H1 (cell line): ENCODE measurements around the gene PANX3. TPM values are rescaled to one million over a fixed set of nuclear protein-coding genes. Genes with fewer than 3 reads are reported as not detected.

ENCODE experiments used
- CTCF ChIA-PET: fragments of 300-600 bp; sonication (Branson Sonifier 250); formaldehyde crosslinking; loops from one replicate; lab custom pipeline; 2021; ENCODE audit not compliant: partially characterized antibody; lab: Charles Lee
- POLR2A ChIA-PET: fragments of 300-600 bp; sonication (Branson Sonifier 250); formaldehyde crosslinking; loops from one replicate; lab custom pipeline; 2021; ENCODE audit warnings: inconsistent platforms; ENCODE audit not compliant: partially characterized antibody; lab: Charles Lee
- DNase-seq, 2 experiments: peaks; one replicate each; pipeline versions ENCODE4 v3.0.0 to v3.0.0-alpha.2; 2010 to 2022; ENCODE audit warnings: low spot score in 2 of 2, low read depth in 1 of 2, mixed read lengths in 1 of 2
- FAIRE-seq: peaks from 2 replicates; lab custom pipeline; 2011; peaks lifted over from hg19 to GRCh38; lab: Jason Lieb, UNC
- H2AFZ ChIP-seq: 2 replicates; pipeline ENCODE4 v1.8.1; 2012; ENCODE audit warnings: low read length, inconsistent platforms
- H2AK5ac ChIP-seq: 2 replicates; pipeline ENCODE4 v1.6.1; 2013; ENCODE audit warnings: low read depth, low read length
- H2BK120ac ChIP-seq: replicated peaks from 2 replicates; pipeline ENCODE3; 2013; ENCODE audit warnings: low read depth, low read length, inconsistent platforms
- H2BK12ac ChIP-seq: 2 replicates; pipeline ENCODE4 v1.6.1; 2013; ENCODE audit warnings: low read depth, low read length
- H2BK15ac ChIP-seq: 2 replicates; pipeline ENCODE4 v1.6.1; 2013; ENCODE audit warnings: low read length
- H2BK20ac ChIP-seq: 2 replicates; pipeline ENCODE4 v1.6.1; 2013; ENCODE audit warnings: low read length
- H2BK5ac ChIP-seq: 2 replicates; pipeline ENCODE4 v1.6.1; 2013; ENCODE audit warnings: low read depth, low read length
- H3K14ac ChIP-seq: 2 replicates; pipeline ENCODE4 v1.6.1; 2013; ENCODE audit warnings: inconsistent platforms; ENCODE audit not compliant: insufficient read length
- H3K18ac ChIP-seq: 2 replicates; pipeline ENCODE4 v1.6.1; 2013; ENCODE audit warnings: low read length; ENCODE audit errors: extremely low read depth
- H3K23ac ChIP-seq: 2 replicates; pipeline ENCODE4 v1.6.1; 2013; ENCODE audit warnings: inconsistent platforms; ENCODE audit not compliant: insufficient read length
- H3K23me2 ChIP-seq: 2 replicates; pipeline ENCODE4 v1.6.1; 2013; ENCODE audit warnings: low read depth, low read length
- H3K27ac ChIP-seq: 2 replicates; pipeline ENCODE4 v1.6.1; 2011; ENCODE audit warnings: low read depth, low read length, inconsistent platforms
- H3K27me3 ChIP-seq, 4 experiments: replicated peaks in 1 of 4; 1 replicate in 1 of 4; 2 replicates in 3 of 4; pipeline versions ENCODE4 v1.6.1 to v1.8.1; 2011 to 2013; ENCODE audit warnings: low read length in 3 of 4, mild to moderate bottlenecking in 3 of 4, inconsistent platforms in 2 of 4, mixed read lengths in 2 of 4, moderate library complexity in 1 of 4; ENCODE audit not compliant: control insufficient read depth in 3 of 4, insufficient read depth in 3 of 4; ENCODE audit errors: extremely low read depth in 1 of 4
- H3K36me3 ChIP-seq, 4 experiments: 2 replicates each; pipeline versions ENCODE4 v1.6.1 to v1.8.1; 2011 to 2013; ENCODE audit warnings: mild to moderate bottlenecking in 4 of 4, low read length in 3 of 4, moderate library complexity in 2 of 4, control low read depth in 1 of 4, inconsistent platforms in 1 of 4; ENCODE audit not compliant: insufficient read depth in 4 of 4, control insufficient read depth in 2 of 4
- H3K4ac ChIP-seq: replicated peaks from 2 replicates; pipeline ENCODE3; 2013; ENCODE audit warnings: low read length, low read depth, mixed read lengths, inconsistent platforms; ENCODE audit not compliant: insufficient read length
- H3K4me1 ChIP-seq, 4 experiments: replicated peaks in 1 of 4; 1 replicate in 1 of 4; 2 replicates in 3 of 4; pipeline versions ENCODE4 v1.6.1 to v1.8.1; 2011 to 2013; ENCODE audit warnings: low read length in 3 of 4, inconsistent platforms in 2 of 4, mixed read lengths in 1 of 4; ENCODE audit not compliant: insufficient read depth in 4 of 4, control insufficient read depth in 3 of 4
- H3K4me2 ChIP-seq, 2 experiments: 2 replicates each; pipeline versions ENCODE4 v1.6.1 to v1.8.1; 2011 to 2013; ENCODE audit warnings: low read depth in 2 of 2, low read length in 2 of 2, control low read depth in 1 of 2, inconsistent platforms in 1 of 2, mild to moderate bottlenecking in 1 of 2; ENCODE audit not compliant: insufficient read depth in 1 of 2
- H3K4me3 ChIP-seq, 4 experiments: fragments of 200-600, 300-600 bp in 1 of 4; sonication (generic), shearing (Covaris generic), sonication (Bioruptor Twin) in 1 of 4; 2 replicates each; pipeline versions ENCODE4 v1.5.1 to v1.8.1; 2011 to 2016; ENCODE audit warnings: low read length in 4 of 4, low read depth in 3 of 4, control low read depth in 2 of 4, inconsistent platforms in 2 of 4, mild to moderate bottlenecking in 2 of 4, mixed read lengths in 1 of 4, moderate library complexity in 1 of 4; ENCODE audit not compliant: insufficient read depth in 2 of 4; ENCODE audit errors: extremely low read depth in 1 of 4
- H3K56ac ChIP-seq: replicated peaks from 2 replicates; pipeline ENCODE3; 2013; ENCODE audit warnings: low read depth, mild to moderate bottlenecking, mixed read lengths, low read length, inconsistent platforms; ENCODE audit not compliant: insufficient read length
- H3K79me1 ChIP-seq: 2 replicates; pipeline ENCODE4 v1.6.1; 2013; ENCODE audit warnings: low read depth, low read length, control low read depth
- H3K79me2 ChIP-seq, 2 experiments: 2 replicates each; pipeline versions ENCODE4 v1.6.1 to v1.8.1; 2012 to 2013; ENCODE audit warnings: low read length in 2 of 2, mild to moderate bottlenecking in 2 of 2, inconsistent platforms in 1 of 2; ENCODE audit not compliant: insufficient read depth in 2 of 2, control insufficient read depth in 1 of 2
- H3K9ac ChIP-seq, 4 experiments: replicated peaks in 1 of 4; 1 replicate in 1 of 4; 2 replicates in 3 of 4; pipeline versions ENCODE4 v1.6.1 to v1.8.1; 2011 to 2013; ENCODE audit warnings: low read depth in 3 of 4, low read length in 3 of 4, control low read depth in 2 of 4, mild to moderate bottlenecking in 2 of 4, moderate library complexity in 2 of 4, inconsistent platforms in 1 of 4; ENCODE audit errors: extremely low read depth in 1 of 4
- H3K9me3 ChIP-seq, 2 experiments: 2 replicates each; pipeline versions ENCODE4 v1.6.1 to v1.8.1; 2012 to 2013; ENCODE audit warnings: mild to moderate bottlenecking in 2 of 2, moderate library complexity in 2 of 2, control low read depth in 1 of 2, inconsistent platforms in 1 of 2, low read depth in 1 of 2, low read length in 1 of 2, mixed read lengths in 1 of 2; ENCODE audit not compliant: insufficient read depth in 2 of 2
- H4K20me1 ChIP-seq, 2 experiments: replicated peaks in 1 of 2; 2 replicates each; pipeline versions ENCODE3 to v1.8.1; 2011 to 2013; ENCODE audit warnings: inconsistent platforms in 2 of 2, low read length in 2 of 2, mild to moderate bottlenecking in 1 of 2; ENCODE audit not compliant: insufficient read depth in 2 of 2, control insufficient read depth in 1 of 2
- H4K5ac ChIP-seq: 2 replicates; pipeline ENCODE4 v1.6.1; 2013; ENCODE audit warnings: low read length, low read depth, mixed read lengths, inconsistent platforms; ENCODE audit not compliant: insufficient read length
- H4K8ac ChIP-seq: 2 replicates; pipeline ENCODE4 v1.8.0; 2013; ENCODE audit warnings: mild to moderate bottlenecking, moderate library complexity, low read length, inconsistent platforms; ENCODE audit not compliant: insufficient read depth; ENCODE audit errors: extremely low read depth
- H4K91ac ChIP-seq: replicated peaks from 2 replicates; pipeline ENCODE3; 2013; ENCODE audit warnings: low read length, mixed read lengths, inconsistent platforms; ENCODE audit not compliant: insufficient read length
- ASH2L ChIP-seq: fragments of 200-600, 300-600 bp; sonication (generic); IDR thresholded peaks from one replicate; pipeline ENCODE4 v1.7.1; 2017; ENCODE audit warnings: low read length
- CBX5 ChIP-seq: fragments of 300-800, 300-1000 bp; sonication (generic); IDR thresholded peaks from 2 replicates; pipeline ENCODE4 v1.7.1; 2016; ENCODE audit warnings: antibody characterized with exemption, low read length, low read depth
- CEBPB ChIP-seq: IDR thresholded peaks from 2 replicates; pipeline ENCODE4 v1.6.1; 2012; ENCODE audit warnings: low read depth, low read length
- CHD1 ChIP-seq: IDR thresholded peaks from 2 replicates; pipeline ENCODE4 v1.6.1; 2012; ENCODE audit warnings: low read depth, low read length, improper control_type of control experiment
- CHD2 ChIP-seq: IDR thresholded peaks from 2 replicates; pipeline ENCODE4 v1.6.1; 2012; ENCODE audit warnings: low read length, improper control_type of control experiment
- EZH2 ChIP-seq: fragments of 200-600 bp; sonication (generic); IDR thresholded peaks from 2 replicates; pipeline ENCODE4 v1.7.1; 2012; ENCODE audit warnings: low read depth, mild to moderate bottlenecking, moderate library complexity, low read length, inconsistent platforms; ENCODE audit not compliant: severe bottlenecking
- KDM4A ChIP-seq: IDR thresholded peaks from one replicate; pipeline ENCODE4 v1.7.1; 2012; ENCODE audit warnings: low read depth, mild to moderate bottlenecking, moderate library complexity, low read length, inconsistent platforms; ENCODE audit not compliant: severe bottlenecking
- RXRA ChIP-seq: IDR thresholded peaks from 2 replicates; pipeline ENCODE4 v1.6.1; 2011; ENCODE audit warnings: low read depth, mild to moderate bottlenecking, low read length, moderate library complexity; ENCODE audit not compliant: insufficient read depth
- SUZ12 ChIP-seq: fragments of 200-600 bp; sonication (generic); IDR thresholded peaks from 2 replicates; pipeline ENCODE4 v1.6.1; 2012; ENCODE audit warnings: mild to moderate bottlenecking, inconsistent platforms, low read length, moderate library complexity, mixed read lengths
- TBP ChIP-seq: IDR thresholded peaks from 2 replicates; pipeline ENCODE4 v1.6.1; 2011; ENCODE audit warnings: low read depth, low read length, improper control_type of control experiment
- TCF12 ChIP-seq: IDR thresholded peaks from 2 replicates; pipeline ENCODE4 v1.6.1; 2011; ENCODE audit warnings: low read depth, mild to moderate bottlenecking, low read length
- WGBS, 2 experiments: shearing (Covaris generic) in 1 of 2; methylation state at CpG; one replicate each; pipeline versions ENCODE4 v1.1.6 to v1.1.7; 2013 to 2015; ENCODE audit warnings: low lambda C conversion rate in 2 of 2, mixed read lengths in 2 of 2, inconsistent platforms in 1 of 2, low coverage in 1 of 2, missing lambda C conversion rate in 1 of 2; ENCODE audit not compliant: insufficient replicate concordance in 2 of 2, insufficient coverage in 1 of 2, insufficient read length in 1 of 2; ENCODE audit errors: extremely low coverage in 1 of 2, missing lambda C conversion rate in 1 of 2; 5-methylcytosine and 5-hydroxymethylcytosine counted together
- polyA plus RNA-seq, 7 experiments: library from polyadenylated mRNA; depleted of rRNA in 3 of 7; stranded (reverse) in 5 of 7; unstranded in 2 of 7; fragments of >200 nt in 5 of 7; fragments of 200-250 nt in 2 of 7; gene quantifications; 1 replicate in 5 of 7; 2 replicates in 1 of 7; 4 replicates in 1 of 7; pipeline versions ENCODE4 v1.2.1 to v1.2.3, GENCODE V29; 2011 to 2013; ENCODE audit warnings: missing spikeins in 2 of 7, mixed read lengths in 2 of 7
- total RNA-seq: library from RNA; stranded (reverse); fragmentation: NEBNext Ultra II Directional; extraction: Animal tissue kit (Norgen Biotek cat#: 25700); gene quantifications from 2 replicates; pipeline ENCODE4 v1.2.1, GENCODE V29; 2021

PANX3 gene
- total and polyA plus RNA-seq, 2 of the 8 experiments (the other 6 are each of a cell fraction or from before 2014, with no cell fraction given), result not detected

- POLR2A ChIA-PET, result interaction anchor here (1.1 to 2.0 kb wide), 4 partner anchors 10 to 211 kb away, joined by 3 to 7 read pairs (median 4); no protein-coding TSS in a partner anchor
- Histone ChIP-seq H3K27me3 (peaks cover 0 to 2% (median 0%) of the 10 kb centered on the region in 4 experiments; a peak in 1 of 7 replicates), H2BK5ac (peak within 1 kb of the TSS; percentile 4; the same call in 1 of the 2 replicates), H2BK120ac (no peak within 1 kb of the TSS), H4K91ac (peak within 1 kb of the TSS; percentile 4), H2AK5ac (no peak within 1 kb of the TSS), H2BK15ac (no peak within 1 kb of the TSS), H3K4me1 (peaks cover 0 to 2% (median under 1%) of the 10 kb centered on the region in 4 experiments; a peak in 3 of 7 replicates), H3K23ac (no peak within 1 kb of the TSS), H3K9me3 (no peaks in the 10 kb centered on the region), H2AFZ (peak within 1 kb of the TSS; percentile 84), H3K14ac (no peak within 1 kb of the TSS), H3K18ac (peak within 1 kb of the TSS; percentile 94), H4K8ac (peak within 1 kb of the TSS; percentile 81; the same call in 1 of the 2 replicates), H2BK20ac (no peak within 1 kb of the TSS), H3K79me1 (no peaks in the 10 kb centered on the region), H3K4ac (no peak within 1 kb of the TSS), H3K4me3 (peak within 1 kb of the TSS; percentile 85 to 96 (median 92)), H3K27ac (peak within 1 kb of the TSS; percentile 23; the same call in 1 of the 2 replicates), H3K9ac (peak within 1 kb of the TSS; percentile 59 to 72 (median 70)), H3K4me2 (peak within 1 kb of the TSS; percentile 69 to 75), H3K56ac (no peak within 1 kb of the TSS), H3K36me3 (peaks cover 6 to 31% (median 20%) of the 10 kb centered on the region in 4 experiments; a peak in 7 of 8 replicates), H2BK12ac (no peak within 1 kb of the TSS), H4K20me1 (peaks cover 0 to 5% of the 10 kb centered on the region in 2 experiments), H3K23me2 (peaks cover 4% of the 10 kb centered on the region), H3K79me2 (peaks cover 0 to 17% of the 10 kb centered on the region in 2 experiments), H4K5ac (peak within 1 kb of the TSS; percentile 82)
- 2% methylated on average over 55 of the region's 57 CpGs; no CpG with 5 or more reads in 1 of the 2 experiments for WGBS, 2 experiments
- DNase-seq, result peak; percentile 68 to 80
- no peak for FAIRE-seq
- CTCF ChIA-PET, result interaction anchor here (0.8 to 2.0 kb wide), 8 partner anchors 10 to 220 kb away, joined by 3 to 9 read pairs (median 4); no protein-coding TSS in a partner anchor
- peak; percentile 97 for TF ChIP-seq ASH2L
- no peak for TF ChIP-seq TCF12
- no peak for TF ChIP-seq CHD2
- TF ChIP-seq TBP, result peak; percentile 86
- no peak for TF ChIP-seq CBX5
- no peak for TF ChIP-seq SUZ12
- no peak for TF ChIP-seq RXRA
- TF ChIP-seq CHD1, result no peak
- no peak for TF ChIP-seq CEBPB
- TF ChIP-seq EZH2, result no peak
- peak; percentile 64 for TF ChIP-seq KDM4A
Observed at GRCh38 chr11:124622531-124623451, 11.6 kb downstream of the PANX3 start, which contains the start of gene TBRG1. Gene TBRG1 (plus strand): TSS chr11:124622864. CDS start chr11:124623084, 220 bp downstream.
